Measurements from ENCODE around the gene SLC12A3. TPM values are rescaled to one million over a fixed set of nuclear protein-coding genes. Genes with fewer than 3 reads are reported as not detected.
"Not testable (repeated sequence)": the region's sequence is repeated elsewhere in the genome, so short reads cannot be mapped to it uniquely, and the experiment has no call there.

Gene SLC12A3
- total RNA-seq, 4 donors from 2014 or later: not detected

- H3K4me1 ChIP-seq: peaks cover 0 to under 1% (median 0%) of the 10 kb centered on the region in 3 donors
- H3K36me3 ChIP-seq: no peaks in the 10 kb centered on the region
- TF ChIP-seq, protein P1, sequence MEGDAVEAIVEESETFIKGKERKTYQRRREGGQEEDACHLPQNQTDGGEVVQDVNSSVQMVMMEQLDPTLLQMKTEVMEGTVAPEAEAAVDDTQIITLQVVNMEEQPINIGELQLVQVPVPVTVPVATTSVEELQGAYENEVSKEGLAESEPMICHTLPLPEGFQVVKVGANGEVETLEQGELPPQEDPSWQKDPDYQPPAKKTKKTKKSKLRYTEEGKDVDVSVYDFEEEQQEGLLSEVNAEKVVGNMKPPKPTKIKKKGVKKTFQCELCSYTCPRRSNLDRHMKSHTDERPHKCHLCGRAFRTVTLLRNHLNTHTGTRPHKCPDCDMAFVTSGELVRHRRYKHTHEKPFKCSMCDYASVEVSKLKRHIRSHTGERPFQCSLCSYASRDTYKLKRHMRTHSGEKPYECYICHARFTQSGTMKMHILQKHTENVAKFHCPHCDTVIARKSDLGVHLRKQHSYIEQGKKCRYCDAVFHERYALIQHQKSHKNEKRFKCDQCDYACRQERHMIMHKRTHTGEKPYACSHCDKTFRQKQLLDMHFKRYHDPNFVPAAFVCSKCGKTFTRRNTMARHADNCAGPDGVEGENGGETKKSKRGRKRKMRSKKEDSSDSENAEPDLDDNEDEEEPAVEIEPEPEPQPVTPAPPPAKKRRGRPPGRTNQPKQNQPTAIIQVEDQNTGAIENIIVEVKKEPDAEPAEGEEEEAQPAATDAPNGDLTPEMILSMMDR (IDR thresholded peaks at IDR 0.05): no peak
- no peak for TF ChIP-seq POLR2A (IDR thresholded peaks at IDR 0.05)
- H3K27me3 ChIP-seq: peaks cover 0 to 5% (median 0%) of the 10 kb centered on the region in 4 donors
- H3K4me3 ChIP-seq: no peak overlapping the region
- no peak overlapping the region for H3K27ac ChIP-seq
- DNase-seq: no peak
- WGBS, 2 donors: 89 to 93% methylated on average over 8 of the region's 8 CpGs
- intact Hi-C loops (cut with DNase I): no loop called here
- no peaks in the 10 kb centered on the region for H3K9me3 ChIP-seq
Observed at GRCh38 chr16:56861756-56862155, 3.3 kb upstream of the SLC12A3 start.

GRCh38 chr16:56862776-56863175 is 2.2 kb upstream of the SLC12A3 start:
- no peak for DNase-seq
- no peak overlapping the region for H3K27ac ChIP-seq
- H3K4me1 ChIP-seq: peaks cover 0 to 11% (median 4%) of the 10 kb centered on the region in 3 donors
- no peak for TF ChIP-seq POLR2A (IDR thresholded peaks at IDR 0.05)
- TF ChIP-seq, protein P1 (IDR thresholded peaks at IDR 0.05): no peak
- H3K36me3 ChIP-seq: no peaks in the 10 kb centered on the region
- H3K27me3 ChIP-seq: peaks cover 0 to 5% (median 0%) of the 10 kb centered on the region in 4 donors
- 80 to 86% methylated on average over 4 to 5 of the region's 5 CpGs for WGBS, 2 donors
- no peak overlapping the region for H3K4me3 ChIP-seq
- intact Hi-C loops (cut with DNase I): no loop called here
- H3K9me3 ChIP-seq: no peaks in the 10 kb centered on the region

- Histone ChIP-seq H3K4me1 (peaks cover 0 to 11% (median 4%) of the 10 kb centered on the region in 3 donors), H3K4me3 (no peak overlapping the region), H3K36me3 (no peaks in the 10 kb centered on the region), H3K27me3 (peaks cover 0 to 5% (median 0%) of the 10 kb centered on the region in 4 donors), H3K9me3 (no peaks in the 10 kb centered on the region), H3K27ac (no peak overlapping the region)
- WGBS, 2 donors: 93% methylated on average over 6 of the region's 13 CpGs
- intact Hi-C loops (cut with DNase I): loop anchor here (5.0 kb wide), 1 partner anchor 87 kb away; no protein-coding TSS in a partner anchor
- no peak for DNase-seq
- TF ChIP-seq, protein P1 (IDR thresholded peaks at IDR 0.05): no peak
- no peak for TF ChIP-seq POLR2A (IDR thresholded peaks at IDR 0.05)
Observed at GRCh38 chr16:56865394-56866062, 521 bp downstream of the SLC12A3 start.

- H3K4me3 ChIP-seq: peak overlapping the region in 1 of 4 donors; percentile 15
- DNase-seq: no peak
- WGBS, 2 donors: 35 to 42% methylated on average over 15 to 16 of the region's 23 CpGs
- H3K27ac ChIP-seq: no peak overlapping the region
- intact Hi-C loops (cut with DNase I): loop anchor here (5.0 kb wide), 1 partner anchor 85 kb away; no protein-coding TSS in a partner anchor
- H3K27me3 ChIP-seq: no peaks in the 10 kb centered on the region
- H3K9me3 ChIP-seq: no peaks in the 10 kb centered on the region
- TF ChIP-seq POLR2A (IDR thresholded peaks at IDR 0.05): no peak
- TF ChIP-seq, protein P1 (IDR thresholded peaks at IDR 0.05): peak; percentile 74 to 89 (median 82)
- peaks cover 0 to 18% (median 4%) of the 10 kb centered on the region in 3 donors for H3K4me1 ChIP-seq
- H3K36me3 ChIP-seq: no peaks in the 10 kb centered on the region
Observed at GRCh38 chr16:56866955-56867830, 2.2 kb downstream of the SLC12A3 start.

DNA sequence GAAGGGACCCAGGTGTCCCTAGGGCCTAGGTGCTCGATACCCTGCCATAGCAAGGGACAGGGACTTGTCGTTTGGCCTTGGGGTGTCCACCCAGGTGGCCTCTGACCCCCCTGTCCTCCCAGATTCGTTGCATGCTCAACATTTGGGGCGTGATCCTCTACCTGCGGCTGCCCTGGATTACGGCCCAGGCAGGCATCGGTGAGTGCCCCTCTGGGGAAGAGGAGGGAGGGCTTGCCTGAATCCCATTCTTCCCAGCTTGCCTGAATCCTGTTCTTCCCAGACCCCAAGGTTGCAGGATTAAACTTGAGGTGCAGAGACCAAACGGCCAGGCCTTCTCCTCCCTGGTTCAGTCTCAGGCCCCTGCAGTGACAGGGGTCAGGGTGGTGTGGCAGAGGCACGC is 3.2 kb downstream of the SLC12A3 start:
- peaks cover 0 to 18% (median 4%) of the 10 kb centered on the region in 3 donors for H3K4me1 ChIP-seq
- TF ChIP-seq, protein P1 (IDR thresholded peaks at IDR 0.05): no peak
- TF ChIP-seq POLR2A (IDR thresholded peaks at IDR 0.05): no peak
- H3K27ac ChIP-seq: no peak overlapping the region
- intact Hi-C loops (cut with DNase I): loop anchor here (5.0 kb wide), 1 partner anchor 84 kb away; no protein-coding TSS in a partner anchor
- no peaks in the 10 kb centered on the region for H3K9me3 ChIP-seq
- DNase-seq: no peak
- no peaks in the 10 kb centered on the region for H3K27me3 ChIP-seq
- no peak overlapping the region for H3K4me3 ChIP-seq
- WGBS, 2 donors: 81 to 86% methylated on average over 5 to 7 of the region's 9 CpGs
- H3K36me3 ChIP-seq: no peaks in the 10 kb centered on the region

GRCh38 chr16:56868766-56869165 is 3.8 kb downstream of the SLC12A3 start:
- DNase-seq, H3K9me3 ChIP-seq, H3K4me3 ChIP-seq, H3K27ac ChIP-seq, H3K36me3 ChIP-seq, H3K27me3 ChIP-seq: not testable (repeated sequence)
- whole genome bisulfite sequencing, 2 donors: 72 to 79% methylated on average over 3 to 5 of the region's 5 CpGs
- H3K4me1 ChIP-seq: peaks cover 0 to 18% (median 4%) of the 10 kb centered on the region in 3 donors
- intact Hi-C loops (cut with DNase I): loop anchor here (5.0 kb wide), 1 partner anchor 84 kb away; no protein-coding TSS in a partner anchor
